ENCODE measurements around the gene PHF14.

The PHF14 gene

DNA sequence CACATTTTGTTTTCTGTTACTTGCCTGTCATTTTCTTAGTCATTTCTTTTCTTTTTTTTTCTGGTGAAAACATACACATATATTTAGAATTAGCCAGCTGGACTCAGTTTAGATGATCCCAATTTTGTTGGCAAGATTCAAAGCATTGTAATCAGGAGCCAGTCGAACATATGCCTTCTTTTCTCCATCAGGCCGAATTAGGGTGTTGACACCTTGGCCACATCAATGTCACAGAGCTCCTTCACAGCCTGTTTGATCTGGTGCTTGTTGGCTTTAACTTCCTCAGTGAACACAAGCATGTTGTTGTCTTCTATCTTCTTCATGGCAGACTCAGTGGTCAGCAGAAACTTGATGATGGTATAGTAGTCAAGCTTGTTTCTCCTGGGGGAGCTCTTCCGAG lies 32.6 kb downstream of the PHF14 start:
- no peak overlapping the region for H3K27ac ChIP-seq
- TF ChIP-seq ZFX (IDR thresholded peaks at IDR 0.05; ENCODE audit: borderline replicate concordance): no peak
- TF ChIP-seq, protein P1, sequence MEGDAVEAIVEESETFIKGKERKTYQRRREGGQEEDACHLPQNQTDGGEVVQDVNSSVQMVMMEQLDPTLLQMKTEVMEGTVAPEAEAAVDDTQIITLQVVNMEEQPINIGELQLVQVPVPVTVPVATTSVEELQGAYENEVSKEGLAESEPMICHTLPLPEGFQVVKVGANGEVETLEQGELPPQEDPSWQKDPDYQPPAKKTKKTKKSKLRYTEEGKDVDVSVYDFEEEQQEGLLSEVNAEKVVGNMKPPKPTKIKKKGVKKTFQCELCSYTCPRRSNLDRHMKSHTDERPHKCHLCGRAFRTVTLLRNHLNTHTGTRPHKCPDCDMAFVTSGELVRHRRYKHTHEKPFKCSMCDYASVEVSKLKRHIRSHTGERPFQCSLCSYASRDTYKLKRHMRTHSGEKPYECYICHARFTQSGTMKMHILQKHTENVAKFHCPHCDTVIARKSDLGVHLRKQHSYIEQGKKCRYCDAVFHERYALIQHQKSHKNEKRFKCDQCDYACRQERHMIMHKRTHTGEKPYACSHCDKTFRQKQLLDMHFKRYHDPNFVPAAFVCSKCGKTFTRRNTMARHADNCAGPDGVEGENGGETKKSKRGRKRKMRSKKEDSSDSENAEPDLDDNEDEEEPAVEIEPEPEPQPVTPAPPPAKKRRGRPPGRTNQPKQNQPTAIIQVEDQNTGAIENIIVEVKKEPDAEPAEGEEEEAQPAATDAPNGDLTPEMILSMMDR (IDR thresholded peaks at IDR 0.05): no peak

DNA sequence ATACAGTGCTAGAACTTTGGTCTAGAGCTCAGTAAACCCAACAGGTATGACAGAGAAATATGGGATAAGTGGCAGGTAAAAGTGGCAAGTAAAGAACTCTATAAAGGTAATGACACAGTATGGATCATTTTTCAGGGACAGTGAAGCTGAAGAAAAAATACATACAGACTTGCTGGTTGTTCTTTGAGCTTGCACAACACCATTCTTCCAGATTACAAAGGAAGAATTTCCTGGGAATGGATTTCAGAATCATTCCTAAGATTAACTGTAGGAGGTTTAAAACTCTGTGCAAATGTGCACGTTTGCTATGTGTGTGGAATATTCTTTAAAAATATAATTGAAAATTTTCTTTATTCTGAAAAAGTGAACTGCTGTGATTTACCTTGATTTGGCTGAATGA lies 36.0 kb downstream of the PHF14 start:
- TF ChIP-seq ZFX (IDR thresholded peaks at IDR 0.05; ENCODE audit: borderline replicate concordance): no peak
- TF ChIP-seq, protein P1 (IDR thresholded peaks at IDR 0.05): no peak
- no peak overlapping the region for H3K27ac ChIP-seq

DNA sequence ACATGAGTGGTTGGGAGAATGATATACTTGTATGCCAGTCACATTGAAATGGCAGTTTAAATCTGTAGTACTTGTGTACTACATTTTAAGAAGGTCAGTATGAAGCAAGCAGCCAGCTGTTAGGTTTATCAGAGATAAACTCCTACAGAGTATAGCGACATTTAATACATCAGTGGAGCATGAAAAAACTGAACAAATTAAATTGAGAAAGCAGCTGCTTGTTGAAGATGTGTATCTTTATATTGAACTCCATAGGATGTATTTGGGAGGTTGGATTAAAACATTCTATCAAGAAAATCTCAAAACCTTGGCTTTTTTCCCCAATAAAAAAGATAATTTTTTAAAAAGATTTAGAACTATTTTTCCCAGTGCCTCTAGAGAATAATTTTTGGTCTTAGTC lies 47.8 kb downstream of the PHF14 start:
- TF ChIP-seq, protein P1 (IDR thresholded peaks at IDR 0.05): no peak
- TF ChIP-seq ZFX (IDR thresholded peaks at IDR 0.05; ENCODE audit: borderline replicate concordance): no peak
- H3K27ac ChIP-seq: no peak overlapping the region

DNA sequence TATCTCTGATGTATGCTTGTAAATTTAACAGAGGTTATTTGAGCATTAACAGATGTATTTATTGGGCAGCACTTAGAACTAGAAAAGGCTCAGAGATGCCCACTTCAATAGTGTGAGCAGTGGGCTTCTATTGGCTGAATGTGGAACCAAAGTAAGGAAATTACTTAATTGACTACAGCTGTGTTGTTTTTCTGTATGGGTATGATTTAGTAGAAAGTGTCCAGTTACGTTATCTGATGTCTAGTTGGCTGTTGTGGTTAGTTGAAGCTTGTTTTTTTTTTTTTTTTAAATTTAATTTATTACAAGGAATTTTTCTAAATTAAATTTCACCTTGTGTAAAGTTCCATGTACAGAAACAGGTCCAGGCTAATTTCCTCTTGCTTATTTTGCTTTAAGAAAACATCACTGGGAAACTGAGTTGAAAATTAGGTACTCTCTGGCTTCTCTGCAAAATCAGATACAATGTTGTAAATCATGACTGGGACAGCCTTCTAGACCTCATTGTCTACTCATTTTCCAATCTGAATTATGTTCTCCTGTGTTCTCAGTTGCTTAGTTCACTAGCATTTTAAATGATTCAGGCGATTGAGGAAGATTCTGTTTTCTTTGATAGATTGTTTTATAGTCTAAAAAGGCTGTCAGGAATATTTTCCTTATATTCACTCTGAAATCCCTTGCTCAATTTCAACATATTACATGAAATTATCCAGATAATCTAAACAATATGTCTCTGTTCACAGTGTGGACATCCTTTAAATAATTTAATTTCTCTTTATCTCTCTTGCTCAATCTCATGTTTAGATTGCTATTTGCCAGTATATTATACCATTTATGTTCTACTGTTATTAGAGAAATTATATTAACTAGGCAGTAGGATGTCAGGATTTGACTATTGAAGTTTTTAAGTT lies 53.0 kb downstream of the PHF14 start:
- TF ChIP-seq, protein P1 (IDR thresholded peaks at IDR 0.05): no peak
- no peak overlapping the region for H3K27ac ChIP-seq

DNA sequence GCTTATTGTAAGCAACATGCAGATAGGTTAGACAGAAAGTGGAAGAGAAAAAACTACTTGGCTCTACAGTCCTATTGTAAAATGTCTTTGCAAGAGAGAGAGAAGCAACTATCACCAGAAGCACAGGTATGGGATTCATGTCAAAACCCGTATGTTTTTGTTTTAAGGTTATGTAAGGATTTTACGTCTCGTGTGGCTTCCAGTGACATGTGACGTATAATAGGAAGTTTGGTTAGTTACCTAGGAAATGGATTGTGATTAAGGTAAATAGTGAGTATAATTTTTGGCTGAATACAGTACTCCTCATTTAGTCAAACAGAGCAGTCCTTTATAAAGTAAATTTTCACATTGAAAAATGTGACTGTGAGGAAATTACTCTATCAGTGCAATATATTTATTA lies 62.0 kb downstream of the PHF14 start:
- TF ChIP-seq, protein P1 (IDR thresholded peaks at IDR 0.05): no peak
- TF ChIP-seq ZFX (IDR thresholded peaks at IDR 0.05; ENCODE audit: borderline replicate concordance): no peak

DNA sequence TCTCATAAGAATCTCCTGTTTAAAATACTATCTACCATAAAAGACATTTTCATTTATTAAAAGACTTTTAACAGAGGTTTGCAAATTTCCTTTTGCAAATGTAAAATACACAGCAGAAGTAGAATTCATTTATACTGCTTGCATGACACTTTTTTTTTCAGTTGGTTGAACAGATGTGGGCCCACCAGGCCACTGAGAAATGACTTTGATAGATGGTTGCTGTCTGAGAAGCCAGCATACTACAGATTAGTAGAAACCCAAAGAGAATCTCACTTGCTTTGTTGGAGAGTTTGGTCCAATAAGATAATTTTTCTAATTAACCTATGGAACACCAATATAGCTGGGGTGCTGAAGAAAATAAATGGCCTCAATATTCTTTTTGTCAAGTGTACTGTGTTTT lies 66.3 kb downstream of the PHF14 start:
- TF ChIP-seq ZFX (IDR thresholded peaks at IDR 0.05; ENCODE audit: borderline replicate concordance): no peak
- TF ChIP-seq, protein P1 (IDR thresholded peaks at IDR 0.05): no peak
- H3K27ac ChIP-seq: no peak overlapping the region

More for the DNA sequence above, 62.0 kb downstream of the PHF14 start:
- H3K27ac ChIP-seq: no peak overlapping the region

DNA sequence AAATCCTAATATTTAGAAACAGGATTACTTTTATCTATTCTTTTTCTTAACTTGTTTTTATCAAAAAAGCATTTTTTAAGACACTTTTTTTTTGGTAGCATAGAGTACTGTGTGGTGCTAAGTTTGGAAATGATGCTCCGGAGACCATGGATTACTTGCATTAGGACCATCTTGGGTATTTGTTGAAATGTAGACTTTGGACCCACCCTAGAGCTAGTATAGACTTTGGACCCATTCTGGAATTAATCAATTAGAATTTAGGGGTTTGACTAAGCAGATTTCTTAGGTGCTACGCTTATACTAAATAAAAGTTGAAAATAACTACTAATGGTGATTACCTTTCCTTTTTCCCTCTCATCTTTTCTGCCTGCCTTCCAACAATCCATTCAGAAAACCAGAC lies 80.4 kb downstream of the PHF14 start:
- no peak overlapping the region for H3K27ac ChIP-seq
- TF ChIP-seq ZFX (IDR thresholded peaks at IDR 0.05; ENCODE audit: borderline replicate concordance): no peak
- TF ChIP-seq, protein P1 (IDR thresholded peaks at IDR 0.05): no peak

All from 22Rv1 (cell line).